ENCODE measurements around the gene REP15.

DNA sequence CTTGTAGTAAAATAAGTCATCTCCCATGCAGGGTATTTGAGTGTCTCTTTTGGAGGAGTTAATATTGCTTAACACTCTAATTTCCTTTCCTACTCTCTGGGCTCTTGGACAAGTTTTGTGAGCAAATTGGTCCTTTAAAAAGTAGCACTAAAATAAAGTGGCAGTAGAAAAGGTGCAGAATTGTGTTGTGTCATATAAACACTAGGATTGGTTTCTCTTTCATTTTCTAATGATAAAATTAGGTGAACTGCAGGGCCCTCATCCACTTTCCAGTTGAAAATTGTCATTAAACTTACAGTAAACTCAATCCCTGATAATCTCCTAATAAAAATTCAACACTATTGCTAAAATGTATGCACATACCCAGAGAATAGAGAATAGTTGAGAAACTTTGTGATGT, 42.6 kb upstream of the REP15 start:
- TF ChIP-seq POLR2A (IDR thresholded peaks at IDR 0.05; ENCODE audit: low read depth, low read length) (no peak), TAF1 (IDR thresholded peaks at IDR 0.05; ENCODE audit: borderline replicate concordance, low read depth, low read length) (no peak)
